ENCODE data around the gene RNF19B.
A peak's percentile ranks its signal among the peaks of the same experiment; 100 is the strongest.
"Not testable (repeated sequence)": the region's sequence is repeated elsewhere in the genome, so short reads cannot be mapped to it uniquely, and the experiment has no call there.

Gene RNF19B

DNA sequence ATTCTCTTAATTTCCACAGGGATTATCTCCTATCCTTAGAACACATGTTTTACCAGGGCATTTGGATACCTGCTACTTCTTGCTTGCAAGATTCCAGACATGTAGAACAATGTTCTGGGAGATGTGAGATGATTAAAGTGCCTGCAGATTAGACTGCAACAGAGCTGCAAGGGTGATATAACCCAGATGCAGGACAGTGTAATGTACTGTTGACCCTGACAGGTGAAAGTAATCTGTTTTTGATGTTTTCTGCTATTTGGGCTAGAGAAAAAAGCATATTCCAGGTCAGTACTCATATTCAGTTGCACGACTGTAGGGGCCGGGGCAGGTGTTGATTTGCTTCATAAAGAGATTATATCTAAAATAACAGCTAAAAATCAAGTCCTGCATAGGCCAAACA, 36.3 kb downstream of the RNF19B start:
- DNase-seq = no peak

- no peak for DNase-seq
Observed at GRCh38 chr1:32927441-32927840, 37.2 kb downstream of the RNF19B start.

- DNase-seq = peak; percentile 16
Observed at GRCh38 chr1:32926562-32926961, 38.0 kb downstream of the RNF19B start.

DNA sequence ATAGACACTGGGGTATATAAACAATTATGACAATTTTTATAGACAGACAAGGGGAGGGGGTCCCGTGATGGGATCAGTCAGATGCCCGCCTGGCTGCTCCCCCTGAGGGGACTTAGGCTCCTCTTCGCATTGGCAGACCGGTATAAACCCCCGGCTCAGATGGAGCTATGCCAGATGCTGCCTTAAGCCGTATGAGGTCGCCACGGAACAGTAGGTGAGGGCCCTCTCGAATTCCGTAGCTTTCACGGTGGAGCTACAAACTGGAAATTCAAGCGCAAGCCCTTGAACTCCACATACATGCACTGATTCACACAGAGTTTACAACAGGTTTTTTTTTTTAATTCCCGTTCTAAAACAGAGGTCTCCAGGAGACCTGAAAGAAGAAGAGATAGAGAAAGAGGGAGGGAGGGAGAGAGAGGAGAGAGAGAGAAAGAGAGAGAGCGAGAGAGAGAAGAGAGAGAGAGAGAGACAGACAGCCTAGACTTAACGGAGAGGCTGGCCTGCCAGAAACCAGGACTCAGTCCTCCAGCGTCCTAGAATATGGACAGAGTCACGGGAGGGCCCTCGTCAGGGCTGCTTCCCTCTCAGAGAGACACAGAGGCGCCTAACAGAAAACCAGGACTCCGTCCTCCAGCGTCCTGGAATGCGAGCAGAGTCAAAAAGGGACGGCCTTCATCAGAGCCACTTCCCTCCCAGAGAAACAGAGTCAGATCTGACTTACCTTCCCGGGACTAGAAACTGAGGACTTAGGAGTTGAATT, 39.0 kb downstream of the RNF19B start:
- peak; percentile 12 for DNase-seq

GRCh38 chr1:32924881-32925344, 39.7 kb downstream of the RNF19B start:
- no peak for DNase-seq

DNA sequence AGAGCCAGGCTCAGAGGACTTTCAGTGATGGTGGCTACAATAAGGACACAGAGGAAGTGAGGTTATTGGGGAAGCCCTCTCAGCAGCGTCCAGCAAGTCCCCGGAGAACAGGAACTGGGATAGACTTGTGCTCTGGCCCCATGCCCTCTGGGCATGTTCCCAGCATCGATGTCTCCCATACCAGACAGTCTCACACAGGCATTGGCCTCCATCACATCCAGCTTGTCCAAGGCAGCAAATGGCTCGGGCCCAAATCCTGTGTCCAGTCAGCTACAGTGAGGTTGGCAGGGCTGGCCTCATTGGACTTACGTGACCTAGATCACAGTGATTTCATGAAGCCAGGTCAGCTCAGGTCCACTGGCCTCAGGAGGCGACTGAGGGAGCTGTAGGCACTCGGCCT, 43.8 kb downstream of the RNF19B start:
- no peak for DNase-seq

DNA sequence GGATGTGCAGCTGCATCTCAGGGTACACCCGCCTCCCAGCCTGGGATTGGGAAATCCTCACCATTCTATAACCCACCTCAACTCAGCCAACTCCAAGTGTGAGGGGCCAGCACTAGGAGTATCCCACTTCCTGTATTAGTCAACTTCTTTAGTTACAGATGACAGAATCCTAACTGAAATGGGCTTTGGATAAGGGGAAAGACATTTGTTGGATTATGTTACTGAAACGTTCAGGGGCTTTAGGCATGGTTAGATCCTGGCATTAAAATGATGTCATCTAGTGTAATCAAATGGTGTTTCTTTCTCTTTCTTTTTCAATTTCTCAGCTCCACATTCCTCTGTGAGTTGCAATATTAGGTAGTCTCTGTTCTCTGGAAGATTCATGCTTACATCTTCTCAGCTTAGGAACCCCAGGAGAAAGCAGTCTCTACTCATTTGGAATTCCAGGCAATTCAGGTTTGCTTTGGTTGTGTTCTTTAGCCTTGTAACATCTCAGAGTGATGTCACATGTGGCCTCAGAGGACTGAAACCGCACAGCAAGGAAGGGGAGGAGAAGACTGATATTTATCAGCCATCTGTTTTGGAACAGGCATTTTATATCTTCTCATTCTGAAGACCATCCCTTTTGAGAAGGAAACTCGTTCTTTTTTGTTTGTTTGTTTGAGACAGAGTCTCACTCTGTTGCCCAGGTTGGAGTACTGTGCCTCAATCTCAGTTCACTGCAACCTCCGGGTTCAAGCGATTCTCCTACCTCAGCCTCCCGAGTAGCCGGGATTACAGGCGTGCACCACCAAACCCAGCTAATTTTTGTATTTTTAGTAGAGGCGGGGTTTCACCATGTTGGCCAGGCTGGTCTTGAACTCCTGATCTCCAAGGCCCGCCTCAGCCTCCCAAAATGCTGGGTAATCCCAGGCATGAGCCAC, 44.5 kb downstream of the RNF19B start:
- DNase-seq = peak; percentile 20

GRCh38 chr1:32918179-32918578, 46.4 kb downstream of the RNF19B start:
- no peak for DNase-seq

GRCh38 chr1:32917521-32917920, 47.1 kb downstream of the RNF19B start:
- DNase-seq = no peak

DNA sequence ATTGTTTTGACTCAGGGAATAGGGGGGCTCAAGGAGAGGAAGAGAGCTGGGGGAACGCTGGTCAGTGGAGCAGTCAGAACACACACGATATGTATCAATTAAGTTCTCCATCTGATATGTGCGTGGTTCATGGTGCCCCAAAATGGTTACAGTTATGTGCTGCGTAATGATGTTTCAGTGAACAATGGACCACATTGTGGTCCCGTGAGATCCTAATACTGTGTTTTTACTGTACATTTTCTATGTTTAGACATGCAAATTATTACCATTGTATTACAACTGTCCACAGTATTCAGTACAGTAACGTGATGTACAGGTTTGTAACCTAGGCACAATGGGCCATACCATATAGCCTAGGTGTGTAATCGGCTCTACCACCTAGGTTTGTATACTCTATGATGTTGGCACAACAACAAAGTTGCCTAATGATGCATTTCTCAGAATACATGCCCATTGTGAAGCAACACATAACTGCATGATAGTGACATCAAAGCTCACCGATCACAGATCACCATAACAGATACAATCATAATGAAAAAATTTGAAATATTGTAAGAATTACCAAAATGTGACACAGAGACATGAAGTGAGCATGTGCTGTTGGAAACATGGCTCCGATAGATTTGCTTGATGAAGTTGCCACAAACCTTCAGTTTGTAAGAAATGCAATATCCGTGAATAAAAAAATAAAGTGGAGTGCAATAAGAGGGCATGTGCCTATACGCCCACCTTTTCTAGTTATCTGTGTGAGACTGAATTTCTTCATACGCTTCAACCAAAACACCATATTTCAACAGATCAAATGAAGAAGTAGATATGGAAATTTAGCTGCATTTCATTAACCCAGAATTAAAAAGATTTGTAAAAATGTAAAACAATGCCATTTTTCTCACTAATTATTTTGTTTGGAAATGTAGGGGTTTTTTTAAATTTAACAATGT, 48.6 kb downstream of the RNF19B start:
- no peak for DNase-seq

- DNase-seq = no peak
Observed at GRCh38 chr1:32910319-32910718, 54.3 kb downstream of the RNF19B start.

DNA sequence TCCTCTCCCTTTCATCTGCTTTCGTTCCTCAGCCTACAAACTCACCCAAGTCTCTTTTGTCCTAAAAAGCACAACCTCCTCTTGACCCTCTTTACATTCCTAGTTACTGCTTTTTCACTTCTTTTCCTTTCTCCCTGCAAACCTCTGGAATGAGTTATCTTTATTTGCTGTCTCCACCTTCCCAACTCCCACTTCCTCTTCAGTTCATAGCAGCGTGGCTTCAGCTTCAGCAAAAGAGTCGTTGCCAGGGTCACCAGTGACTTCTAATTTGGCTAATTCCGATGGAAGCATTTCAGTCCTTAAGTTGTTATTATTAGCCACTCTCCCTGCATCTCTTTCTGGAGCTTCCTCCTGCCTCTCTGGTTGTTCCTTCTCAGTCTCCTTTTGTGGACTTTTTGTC, 57.2 kb downstream of the RNF19B start:
- DNase-seq = no peak

DNA sequence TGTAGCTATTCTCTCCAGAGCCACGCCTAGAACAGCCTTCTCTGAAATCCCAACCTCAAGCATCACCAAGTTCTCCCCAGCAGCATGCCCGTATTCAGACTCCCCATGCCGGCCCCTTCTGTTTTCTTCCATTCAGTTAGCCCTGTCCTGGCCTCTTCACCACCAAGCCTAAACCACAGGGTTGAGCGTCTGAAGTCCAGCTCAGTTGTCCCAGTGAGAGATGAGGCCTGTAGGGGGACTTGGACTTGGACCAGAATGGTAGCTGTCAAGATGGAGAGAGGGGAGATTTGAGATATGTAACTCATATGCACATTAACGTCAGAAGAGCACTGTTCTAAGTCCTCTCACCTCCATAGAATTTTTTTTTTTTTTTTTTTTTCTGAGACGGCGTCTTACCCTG, 58.0 kb downstream of the RNF19B start:
- DNase-seq = no peak

DNA sequence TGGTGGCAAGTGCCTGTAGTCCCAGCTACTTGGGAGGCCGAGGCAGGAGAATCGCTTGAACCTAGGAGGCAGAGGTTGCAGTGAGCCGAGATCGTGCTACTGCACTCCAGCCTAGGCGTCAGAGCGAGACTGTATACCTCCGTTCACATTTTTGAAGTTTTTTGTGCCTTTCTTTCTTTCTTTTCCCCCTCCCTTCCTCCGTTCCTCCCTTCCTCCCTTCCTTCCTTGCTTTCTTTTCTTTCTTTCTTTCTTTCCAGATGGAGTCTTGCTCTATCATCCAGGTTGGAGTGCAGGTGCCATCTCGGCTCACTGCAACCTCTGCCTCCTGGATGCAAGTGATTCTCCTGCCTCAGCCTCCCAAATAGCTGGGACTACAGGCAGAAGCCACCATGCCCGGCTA, 59.0 kb downstream of the RNF19B start:
- DNase-seq = not testable (repeated sequence)

GRCh38 chr1:32904797-32905196, 59.8 kb downstream of the RNF19B start:
- DNase-seq = no peak

DNA sequence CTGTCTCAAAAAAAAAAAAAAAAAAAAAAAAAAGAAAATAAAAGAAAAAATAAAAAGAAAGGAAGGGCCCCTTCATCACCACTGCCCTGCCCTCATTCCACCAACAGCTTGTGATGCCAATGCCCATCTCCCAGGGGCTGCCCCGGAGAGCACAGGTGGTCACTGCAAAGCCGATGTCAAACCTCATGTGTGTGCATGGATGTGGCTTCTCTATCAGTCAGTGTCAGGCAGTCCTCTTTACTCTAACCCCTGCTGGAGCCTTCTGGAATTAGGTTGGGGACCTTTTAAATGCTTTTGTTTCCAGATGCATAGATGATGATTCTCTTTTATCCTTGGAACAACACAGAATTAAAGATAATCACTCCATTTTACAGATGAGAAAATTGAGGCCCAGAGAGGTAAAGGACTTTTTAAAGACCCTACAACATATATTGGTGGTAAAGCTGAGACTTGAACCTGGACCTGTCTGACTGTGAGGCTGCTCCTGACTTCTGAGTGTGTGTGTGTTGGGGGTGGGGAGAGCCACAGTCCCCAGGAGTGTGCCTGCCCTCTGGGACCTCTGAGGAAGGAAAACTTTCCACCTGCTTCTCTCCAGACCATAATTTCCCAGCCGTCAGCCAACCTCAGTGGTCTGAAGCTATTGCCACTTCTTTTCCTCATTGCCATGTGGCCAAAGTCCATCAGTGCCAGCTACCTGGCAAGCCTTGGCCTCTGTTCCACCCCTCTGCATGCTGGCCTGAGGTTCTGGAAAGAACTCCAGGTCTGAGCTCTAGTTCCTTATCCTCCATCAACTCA, 60.4 kb downstream of the RNF19B start:
- DNase-seq = no peak

- no peak for DNase-seq
Observed at GRCh38 chr1:32902535-32902920, 62.1 kb downstream of the RNF19B start.

DNA sequence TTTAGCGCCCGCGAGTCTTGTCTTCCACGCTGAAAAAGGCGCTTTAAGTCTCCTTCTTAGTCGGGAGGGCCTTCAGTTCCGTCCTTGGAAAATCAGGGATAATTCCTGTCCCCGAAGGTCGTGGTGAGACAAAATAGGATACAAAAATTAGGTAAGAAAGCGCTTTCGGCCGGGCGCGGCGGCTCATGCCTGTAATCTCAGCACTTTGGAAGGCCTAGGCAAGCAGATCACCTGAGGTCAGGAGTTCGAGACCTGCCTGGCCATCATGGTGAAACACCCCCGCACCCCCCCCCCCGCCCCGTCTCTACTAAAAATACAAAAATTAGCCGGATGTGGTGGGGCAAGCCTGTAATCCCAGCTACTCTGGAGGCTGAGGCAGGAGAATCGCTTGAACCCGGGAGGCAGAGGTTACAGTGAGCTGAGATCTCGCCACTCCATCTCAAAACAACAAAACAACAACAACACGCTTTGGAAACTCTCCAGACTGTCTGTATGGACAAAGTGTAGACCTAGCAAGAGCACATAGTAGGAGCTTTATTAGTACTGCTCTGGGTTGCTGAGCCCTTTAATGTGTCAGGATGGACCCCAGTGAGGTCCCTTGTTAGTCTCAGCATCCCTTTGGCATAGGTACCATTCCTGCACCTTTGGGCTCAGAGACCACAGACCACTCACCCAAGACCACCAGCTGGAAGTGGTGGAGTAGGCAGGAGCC, 62.6 kb downstream of the RNF19B start:
- DNase-seq = no peak

- DNase-seq = no peak
Observed at GRCh38 chr1:32900956-32901822, 63.4 kb downstream of the RNF19B start, which contains the start of gene TMEM54. TSS of gene TMEM54 (minus strand) at chr1:32901389. CDS start at chr1:32901238, 151 bp downstream.

GRCh38 chr1:32900371-32900955, 64.1 kb downstream of the RNF19B start:
- no peak for DNase-seq

All from hematopoietic multipotent progenitor cell treated with erythropoietin and hydrocortisone succinate and interleukin-3 and kit ligand, for 8 days (in vitro differentiated cells).